ENCODE measurements around the gene RPL5. TPM values are rescaled to one million over a fixed set of nuclear protein-coding genes. Genes with fewer than 3 reads are reported as not detected.

Gene RPL5
- total and polyA plus RNA-seq, 2 of the 8 experiments (the other 6 are each of a cell fraction or from before 2014, with no cell fraction given): 1,506 to 2,034 TPM

DNA sequence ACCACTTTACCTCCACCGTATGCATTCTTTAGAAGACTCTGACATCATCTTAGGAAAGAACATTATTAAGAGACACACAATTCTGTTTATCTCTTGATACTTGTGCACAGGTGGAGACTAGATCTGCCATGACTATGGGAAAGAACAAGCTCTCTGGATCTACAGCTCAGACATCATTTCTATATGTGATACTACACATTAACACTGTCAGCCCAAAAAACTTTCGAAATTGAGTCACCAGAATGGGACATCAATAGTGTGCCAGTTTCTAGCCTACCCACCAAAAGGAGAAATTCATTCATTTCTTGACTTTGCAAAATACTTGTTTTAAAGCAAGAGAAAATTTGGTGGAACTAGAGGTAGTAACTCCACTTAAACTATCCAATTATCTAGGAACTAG lies 41.0 kb upstream of the RPL5 start:
- 95% methylated on average over 2 of the region's 2 CpGs; no CpG with 5 or more reads in 1 of the 2 experiments for WGBS, 2 experiments (ENCODE audit: extremely low coverage in 1 of 2, insufficient coverage in 1 of 2, insufficient read length in 1 of 2, insufficient replicate concordance in 2 of 2, low coverage in 1 of 2, low lambda C conversion rate in 2 of 2, missing lambda C conversion rate in 1 of 2)
- Histone ChIP-seq H3K79me1 (ENCODE audit: low read depth, low read length) (no peaks in the 10 kb centered on the region), H4K8ac (ENCODE audit: extremely low read depth, insufficient read depth, low read length) (no peak overlapping the region), H3K18ac (ENCODE audit: extremely low read depth, low read length) (no peak overlapping the region), H3K79me2 (ENCODE audit: control insufficient read depth in 1 of 2, insufficient read depth in 2 of 2, low read length in 2 of 2) (no peaks in the 10 kb centered on the region), H3K36me3 (ENCODE audit: control insufficient read depth in 2 of 4, insufficient read depth in 4 of 4, low read length in 3 of 4) (no peaks in the 10 kb centered on the region), H2AK5ac (ENCODE audit: low read depth, low read length) (no peak overlapping the region), H3K9ac (replicated peaks in 1 of 4; ENCODE audit: extremely low read depth in 1 of 4, low read depth in 3 of 4, low read length in 3 of 4) (no peak overlapping the region), H2BK120ac (replicated peaks; ENCODE audit: low read depth, low read length) (no peak overlapping the region), H3K4me3 (ENCODE audit: extremely low read depth in 1 of 4, insufficient read depth in 2 of 4, low read depth in 3 of 4, low read length in 4 of 4) (no peak overlapping the region), H4K20me1 (replicated peaks in 1 of 2; ENCODE audit: control insufficient read depth in 1 of 2, insufficient read depth in 2 of 2, low read length in 2 of 2) (no peaks in the 10 kb centered on the region), H3K14ac (ENCODE audit: insufficient read length) (no peak overlapping the region), H3K4me2 (ENCODE audit: insufficient read depth in 1 of 2, low read depth in 2 of 2, low read length in 2 of 2) (no peak overlapping the region; a peak in 1 of 4 replicates), H3K27ac (ENCODE audit: low read depth, low read length) (no peak overlapping the region), H3K56ac (replicated peaks; ENCODE audit: insufficient read length, low read depth, low read length) (no peak overlapping the region), H2BK15ac (ENCODE audit: low read length) (no peak overlapping the region), H4K5ac (ENCODE audit: insufficient read length, low read depth, low read length) (no peak overlapping the region), H2BK20ac (ENCODE audit: low read length) (no peak overlapping the region), H2AFZ (ENCODE audit: low read length) (no peak overlapping the region), H3K4ac (replicated peaks; ENCODE audit: insufficient read length, low read depth, low read length) (no peak overlapping the region), H2BK12ac (ENCODE audit: low read depth, low read length) (no peak overlapping the region), H3K4me1 (replicated peaks in 1 of 4; ENCODE audit: control insufficient read depth in 3 of 4, insufficient read depth in 4 of 4, low read length in 3 of 4) (peaks cover 0 to 9% (median 2%) of the 10 kb centered on the region in 4 experiments; a peak in 3 of 7 replicates), H3K9me3 (ENCODE audit: insufficient read depth in 2 of 2, low read depth in 1 of 2, low read length in 1 of 2) (no peaks in the 10 kb centered on the region), H4K91ac (replicated peaks; ENCODE audit: insufficient read length, low read length) (no peak overlapping the region), H2BK5ac (ENCODE audit: low read depth, low read length) (no peak overlapping the region), H3K23ac (ENCODE audit: insufficient read length) (no peak overlapping the region), H3K27me3 (replicated peaks in 1 of 4; ENCODE audit: control insufficient read depth in 3 of 4, extremely low read depth in 1 of 4, insufficient read depth in 3 of 4, low read length in 3 of 4) (peaks cover 0 to 2% (median 0%) of the 10 kb centered on the region in 4 experiments; a peak in 2 of 7 replicates), H3K23me2 (ENCODE audit: low read depth, low read length) (peaks cover 2% of the 10 kb centered on the region)
- DNase-seq (ENCODE audit: low read depth in 1 of 2, low spot score in 2 of 2): no peak
- FAIRE-seq: no peak
- POLR2A ChIA-PET (ENCODE audit: partially characterized antibody): no interaction called here
- CTCF ChIA-PET (ENCODE audit: partially characterized antibody): interaction anchor here (0.6 to 3.7 kb wide), 7 partner anchors 25 to 482 kb away, joined by 3 to 13 read pairs (median 4); partner anchors contain the start of gene RPL5
- no peak for TF ChIP-seq RXRA (IDR thresholded peaks at IDR 0.05; ENCODE audit: insufficient read depth, low read depth, low read length)
- no peak for TF ChIP-seq SIRT6 (IDR thresholded peaks at IDR 0.05; ENCODE audit: low read length)
- no peak for TF ChIP-seq SP1 (IDR thresholded peaks at IDR 0.05; ENCODE audit: low read depth, low read length)
- TF ChIP-seq EZH2 (IDR thresholded peaks at IDR 0.05; ENCODE audit: low read depth, low read length, severe bottlenecking): no peak
- no peak for TF ChIP-seq CBX5 (IDR thresholded peaks at IDR 0.05; ENCODE audit: low read depth, low read length)
- no peak for TF ChIP-seq MAFK (IDR thresholded peaks at IDR 0.05; ENCODE audit: low read depth, low read length)
- TF ChIP-seq, protein P1, sequence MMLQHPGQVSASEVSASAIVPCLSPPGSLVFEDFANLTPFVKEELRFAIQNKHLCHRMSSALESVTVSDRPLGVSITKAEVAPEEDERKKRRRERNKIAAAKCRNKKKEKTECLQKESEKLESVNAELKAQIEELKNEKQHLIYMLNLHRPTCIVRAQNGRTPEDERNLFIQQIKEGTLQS (IDR thresholded peaks at IDR 0.05; ENCODE audit: insufficient read depth, low read depth, low read length): no peak
- TF ChIP-seq CBX8 (IDR thresholded peaks at IDR 0.05; ENCODE audit: borderline replicate concordance, low read depth, low read length): no peak
- no peak for TF ChIP-seq TBP (IDR thresholded peaks at IDR 0.05; ENCODE audit: low read depth, low read length)
- TF ChIP-seq RFX5 (IDR thresholded peaks at IDR 0.05; ENCODE audit: borderline replicate concordance, low read depth, low read length): no peak
- no peak for TF ChIP-seq KDM5A (IDR thresholded peaks at IDR 0.05; ENCODE audit: low read length)
- TF ChIP-seq TEAD4 (IDR thresholded peaks at IDR 0.05; ENCODE audit: low read depth, low read length): no peak
- TF ChIP-seq USF2 (IDR thresholded peaks at IDR 0.05; ENCODE audit: low read length): no peak
